HepG2 (cell line): ENCODE measurements around the gene OPTN. TPM values are rescaled to one million over a fixed set of nuclear protein-coding genes. Genes with fewer than 3 reads are reported as not detected.

Source experiments
- ATF4 ChIP-seq, 2 experiments: fragments of 450-650 bp in 1 of 2; sonication (generic) in 1 of 2; formaldehyde crosslinking; IDR thresholded peaks; 2 replicates each; pipeline versions ENCODE4 v1.5.0 to v1.8.0; 2020 to 2022; ENCODE audit warnings: mild to moderate bottlenecking in 1 of 2, missing genetic modification reagents in 1 of 2
- BORCS8-MEF2B ChIP-seq: sonication (generic); formaldehyde crosslinking; IDR thresholded peaks from 2 replicates; pipeline ENCODE4 v1.8.0; 2022; ENCODE audit warnings: mild to moderate bottlenecking, missing genetic modification reagents
- ETV6 ChIP-seq: sonication (generic); formaldehyde crosslinking; conservative IDR thresholded peaks from 2 replicates; pipeline ENCODE4 v1.4.0; 2020; ENCODE audit warnings: missing genetic modification reagents
- GLI4 ChIP-seq: sonication (generic); formaldehyde crosslinking; IDR thresholded peaks from 2 replicates; pipeline ENCODE4 v1.5.1; 2020; ENCODE audit warnings: missing genetic modification reagents, mild to moderate bottlenecking, moderate library complexity, borderline replicate concordance
- HINFP ChIP-seq: sonication (generic); formaldehyde crosslinking; IDR thresholded peaks from 2 replicates; pipeline ENCODE4 v1.4.0; 2020; ENCODE audit warnings: low read depth, mild to moderate bottlenecking, missing genetic modification reagents
- HNRNPL ChIP-seq: fragments of 200-400 bp; formaldehyde crosslinking; IDR thresholded peaks from 2 replicates; pipeline ENCODE4 v1.6.1; 2017; ENCODE audit warnings: mild to moderate bottlenecking, low read depth, low read length
- IRX3 ChIP-seq: sonication (generic); formaldehyde crosslinking; IDR thresholded peaks from 2 replicates; pipeline ENCODE4 v1.8.1; 2023; ENCODE audit warnings: mild to moderate bottlenecking, low read depth, missing genetic modification reagents, borderline replicate concordance
- KAT7 ChIP-seq: IDR thresholded peaks from 2 replicates; pipeline ENCODE4 v1.6.1; 2018; ENCODE audit warnings: borderline replicate concordance, missing compliant biosample characterization
- KLF16 ChIP-seq, 2 experiments: sonication (generic) in 1 of 2; formaldehyde crosslinking in 1 of 2; IDR thresholded peaks; 2 replicates each; pipeline versions ENCODE4 v1.6.1 to v1.8.0; 2016 to 2023; ENCODE audit warnings: missing genetic modification reagents in 2 of 2, missing compliant biosample characterization in 1 of 2
- MXD1 ChIP-seq: sonication (generic); formaldehyde crosslinking; IDR thresholded peaks from 2 replicates; pipeline ENCODE4 v1.4.0; 2020; ENCODE audit warnings: mild to moderate bottlenecking, missing genetic modification reagents
- PRPF4 ChIP-seq: fragments of 200-400 bp; formaldehyde crosslinking; IDR thresholded peaks from 2 replicates; pipeline ENCODE4 v1.6.1; 2016; ENCODE audit warnings: low read length, low read depth; ENCODE audit not compliant: poor library complexity, severe bottlenecking
- ZBTB39 ChIP-seq: sonication (generic); formaldehyde crosslinking; IDR thresholded peaks from 2 replicates; pipeline ENCODE4 v1.5.0; 2020; ENCODE audit warnings: missing genetic modification reagents
- ZNF446 ChIP-seq: sonication (generic); formaldehyde crosslinking; IDR thresholded peaks from 2 replicates; pipeline ENCODE4 v1.5.0; 2020; ENCODE audit warnings: mild to moderate bottlenecking, missing genetic modification reagents
- ZNF574 ChIP-seq: sonication (generic); formaldehyde crosslinking; IDR thresholded peaks from 2 replicates; pipeline ENCODE4 v1.4.0; 2020; ENCODE audit warnings: missing genetic modification reagents
- polyA plus RNA-seq, 8 experiments: library from polyadenylated mRNA; depleted of rRNA in 3 of 8; stranded (reverse) in 7 of 8; unstranded in 1 of 8; fragments of >200 nt; fragmentation: Illumina TruSeq in 4 of 8; extraction: Trizol in 4 of 8; gene quantifications; 2 replicates each; pipeline versions ENCODE4 v1.2.1 to v1.2.3, GENCODE V29; 2011 to 2016; ENCODE audit warnings: low read depth in 4 of 8, missing spikeins in 1 of 8, mixed read lengths in 1 of 8; ENCODE audit not compliant: insufficient read depth in 1 of 8
- total RNA-seq, 5 experiments: library from RNA; depleted of rRNA; stranded (reverse); fragments of >200 nt; fragmentation: Illumina TruSeq; extraction: Trizol; gene quantifications; 2 replicates each; pipeline ENCODE4 v1.2.3, GENCODE V29; 2016; ENCODE audit warnings: low read depth in 1 of 5
- TF ChIP-seq, protein P1 (sequence below): sonication (generic); formaldehyde crosslinking; IDR thresholded peaks from 2 replicates; pipeline ENCODE4; 2020; ENCODE audit warnings: missing genetic modification reagents, mild to moderate bottlenecking, borderline replicate concordance

The OPTN gene
- total and polyA plus RNA-seq, 2 of the 13 experiments (the other 11 are each of a cell fraction or from before 2014, with no cell fraction given) = 13.4 to 46.6 TPM

DNA sequence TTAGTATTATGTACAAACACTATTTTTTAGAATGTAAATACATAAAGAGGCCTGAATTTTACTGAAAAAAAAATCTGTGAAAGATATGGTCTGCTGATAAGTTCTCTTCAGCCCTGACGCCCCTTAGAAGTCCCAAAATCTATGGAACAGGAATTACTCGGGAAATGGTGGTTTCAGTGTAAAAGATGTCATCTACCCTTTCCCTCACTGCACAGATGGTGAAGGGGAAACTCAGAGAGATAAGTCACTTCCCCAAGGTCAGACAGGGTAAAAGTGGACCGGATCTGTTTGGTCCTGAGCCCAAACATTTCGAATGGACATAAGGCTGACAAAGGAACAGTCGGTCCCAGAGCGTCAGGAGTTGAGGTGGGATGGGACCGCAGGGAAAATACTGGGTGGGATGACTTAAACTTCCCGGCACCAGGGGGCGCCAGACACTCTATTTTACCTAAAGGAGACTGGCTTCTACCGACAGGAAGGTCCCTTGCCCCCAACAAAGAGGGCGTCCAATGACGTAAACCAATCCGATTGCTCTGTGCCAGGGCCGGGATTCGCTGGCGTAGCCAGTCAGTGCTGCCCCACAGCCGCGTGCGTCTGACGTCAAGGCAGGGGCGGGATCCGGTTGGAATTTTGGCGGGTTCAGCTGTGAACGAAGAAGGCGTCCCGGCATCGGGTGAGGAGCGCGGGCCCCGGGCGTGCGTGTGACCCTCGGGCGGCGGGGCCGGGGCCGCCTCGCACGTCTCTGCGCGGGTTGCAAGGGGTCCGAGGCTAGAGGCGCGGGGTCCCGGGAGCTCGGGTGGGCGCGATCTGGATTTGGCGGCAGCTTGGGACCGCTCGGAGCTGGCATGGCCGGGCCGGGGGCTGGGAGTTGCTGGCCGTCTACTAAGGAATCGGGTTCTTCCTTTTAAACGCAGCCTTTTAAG lies 61.2 kb downstream of the OPTN start, which contains the start of gene MCM10 (continued):
- TF ChIP-seq HINFP (CRISPR knock-in tag) = no peak
- no peak for TF ChIP-seq HNRNPL
- TF ChIP-seq ATF4 (CRISPR knock-in tag; IDR thresholded peaks at IDR 0.05) = no peak; a peak in 1 of 4 replicates
- TF ChIP-seq, protein P1, sequence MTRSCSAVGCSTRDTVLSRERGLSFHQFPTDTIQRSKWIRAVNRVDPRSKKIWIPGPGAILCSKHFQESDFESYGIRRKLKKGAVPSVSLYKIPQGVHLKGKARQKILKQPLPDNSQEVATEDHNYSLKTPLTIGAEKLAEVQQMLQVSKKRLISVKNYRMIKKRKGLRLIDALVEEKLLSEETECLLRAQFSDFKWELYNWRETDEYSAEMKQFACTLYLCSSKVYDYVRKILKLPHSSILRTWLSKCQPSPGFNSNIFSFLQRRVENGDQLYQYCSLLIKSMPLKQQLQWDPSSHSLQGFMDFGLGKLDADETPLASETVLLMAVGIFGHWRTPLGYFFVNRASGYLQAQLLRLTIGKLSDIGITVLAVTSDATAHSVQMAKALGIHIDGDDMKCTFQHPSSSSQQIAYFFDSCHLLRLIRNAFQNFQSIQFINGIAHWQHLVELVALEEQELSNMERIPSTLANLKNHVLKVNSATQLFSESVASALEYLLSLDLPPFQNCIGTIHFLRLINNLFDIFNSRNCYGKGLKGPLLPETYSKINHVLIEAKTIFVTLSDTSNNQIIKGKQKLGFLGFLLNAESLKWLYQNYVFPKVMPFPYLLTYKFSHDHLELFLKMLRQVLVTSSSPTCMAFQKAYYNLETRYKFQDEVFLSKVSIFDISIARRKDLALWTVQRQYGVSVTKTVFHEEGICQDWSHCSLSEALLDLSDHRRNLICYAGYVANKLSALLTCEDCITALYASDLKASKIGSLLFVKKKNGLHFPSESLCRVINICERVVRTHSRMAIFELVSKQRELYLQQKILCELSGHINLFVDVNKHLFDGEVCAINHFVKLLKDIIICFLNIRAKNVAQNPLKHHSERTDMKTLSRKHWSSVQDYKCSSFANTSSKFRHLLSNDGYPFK (CRISPR knock-in tag) = no peak; the same call in 1 of the 2 replicates
- no peak for TF ChIP-seq PRPF4
- peak; percentile 92 for TF ChIP-seq BORCS8-MEF2B (CRISPR knock-in tag)
- TF ChIP-seq MXD1 (CRISPR knock-in tag) = no peak
- TF ChIP-seq ZNF574 (CRISPR knock-in tag) = peak; percentile 97
- TF ChIP-seq ZNF446 = no peak
- no peak for TF ChIP-seq IRX3 (CRISPR knock-in tag)
- no peak for TF ChIP-seq ETV6 (CRISPR knock-in tag)
- 0 out of 2 replicates have a peak, but pooled peaks have one; percentile 61 for TF ChIP-seq GLI4 (CRISPR knock-in tag)
- no peak; the same call in 1 of the 2 replicates for TF ChIP-seq KAT7 (CRISPR knock-in tag)
- TF ChIP-seq KLF16 (CRISPR knock-in tag; IDR thresholded peaks at IDR 0.05) = peak in 1 of 2 experiments; percentile 49; a peak in 2 of 4 replicates
- no peak for TF ChIP-seq ZBTB39 (CRISPR knock-in tag)
